Ammon's horn (tissue), 1 donor: ENCODE results near the gene ITGB5.
"Not testable (repeated sequence)": the region's sequence is repeated elsewhere in the genome, so short reads cannot be mapped to it uniquely, and the experiment has no call there.

ENCODE experiments used
- DNase-seq: peaks from one replicate; pipeline ENCODE4 v3.0.0-alpha.2; 2016; ENCODE audit warnings: low spot score

ITGB5 gene

DNA sequence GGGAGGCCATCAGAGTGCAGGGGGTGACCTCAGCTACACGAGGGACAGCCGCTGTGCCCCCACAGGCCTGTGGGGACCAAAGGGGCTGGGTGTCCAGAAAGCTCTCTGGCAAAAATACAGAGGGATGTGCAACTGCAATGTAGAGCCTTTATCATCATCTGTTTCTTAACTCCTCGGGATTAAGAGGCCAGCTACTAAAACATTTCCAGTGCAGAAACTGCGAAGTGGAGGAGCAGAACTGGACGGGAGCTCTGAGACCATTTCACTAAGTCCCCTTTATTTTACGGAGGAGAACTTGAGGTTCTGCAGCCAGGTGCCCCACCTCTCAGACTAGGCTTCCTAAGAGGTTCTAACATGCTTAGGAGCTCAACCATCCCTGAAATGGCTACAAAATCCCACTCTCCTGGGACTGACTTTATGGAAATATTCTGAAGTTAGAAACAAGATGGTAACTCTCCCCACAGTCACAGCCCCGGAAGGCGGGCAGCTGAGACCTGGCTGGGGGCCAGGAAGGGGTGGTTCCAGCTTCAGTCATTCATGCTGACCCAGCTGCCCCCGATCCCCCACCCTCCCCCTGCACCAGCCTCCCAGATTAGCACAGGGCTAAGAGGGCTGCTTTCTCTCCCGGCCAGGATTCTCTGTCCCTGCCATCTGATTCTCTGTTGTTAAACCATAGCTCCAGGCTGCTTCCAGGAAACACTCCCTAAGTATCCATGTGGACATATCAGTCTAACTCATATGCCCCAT lies 116.7 kb downstream of the ITGB5 start:
- DNase-seq: no peak

DNA sequence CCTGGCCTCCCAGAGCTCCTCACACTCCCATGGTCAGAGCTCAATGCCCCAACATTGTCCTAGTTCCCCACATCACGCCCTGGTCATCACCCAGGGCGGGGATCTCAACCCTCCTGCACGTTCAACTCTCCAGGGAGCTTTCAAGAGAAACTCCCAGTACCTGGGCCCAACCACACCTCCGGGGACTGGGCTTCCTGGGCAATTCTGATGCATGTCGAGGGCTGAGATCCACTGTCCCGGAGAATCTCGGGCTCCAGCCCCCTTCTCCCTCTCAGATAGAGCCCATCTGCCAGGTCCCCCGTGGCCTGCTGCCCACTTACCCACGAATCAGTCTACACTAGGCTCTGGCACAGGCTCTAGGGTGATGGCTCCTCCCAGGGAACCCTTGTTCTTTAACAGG lies 117.7 kb downstream of the ITGB5 start:
- DNase-seq: no peak

DNA sequence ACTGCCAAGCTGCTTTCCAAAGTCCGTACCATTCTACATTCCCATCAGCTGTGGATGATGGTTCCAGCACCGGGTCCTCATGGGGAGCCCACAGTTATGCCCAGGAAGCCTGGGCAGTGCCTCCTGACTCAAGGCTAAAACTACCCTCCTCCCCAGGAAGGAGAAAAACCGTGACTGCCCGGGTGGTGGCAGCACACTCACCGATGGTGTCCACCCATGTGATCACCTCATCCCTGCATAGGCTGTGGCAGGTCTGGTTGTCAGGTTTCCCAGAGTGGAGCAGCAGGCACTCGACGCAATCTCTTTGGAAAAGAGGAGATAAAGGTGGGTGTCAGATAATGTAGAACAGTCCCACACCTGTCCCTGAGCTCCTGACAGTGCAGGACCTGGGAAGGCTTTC lies 118.4 kb downstream of the ITGB5 start:
- no peak for DNase-seq

DNA sequence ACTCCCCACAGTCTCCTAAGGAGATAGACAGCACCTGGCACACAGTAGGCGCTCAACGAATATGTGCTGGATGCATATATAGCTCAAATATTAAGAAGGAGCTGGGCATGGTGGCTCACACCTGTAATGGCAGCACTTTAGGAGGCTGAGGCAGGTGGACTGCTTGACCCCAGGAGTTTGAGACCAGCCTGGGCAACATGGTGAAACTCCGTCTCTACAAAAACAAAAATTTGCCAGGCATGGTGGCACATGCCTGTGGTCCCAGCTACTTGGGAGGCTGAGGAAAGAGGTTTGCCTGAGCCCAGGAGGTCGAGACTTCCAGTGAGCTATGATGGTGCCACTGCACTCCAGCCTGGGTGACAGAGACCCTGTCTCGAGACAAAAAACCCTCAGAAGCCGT lies 119.5 kb downstream of the ITGB5 start:
- DNase-seq: no peak

DNA sequence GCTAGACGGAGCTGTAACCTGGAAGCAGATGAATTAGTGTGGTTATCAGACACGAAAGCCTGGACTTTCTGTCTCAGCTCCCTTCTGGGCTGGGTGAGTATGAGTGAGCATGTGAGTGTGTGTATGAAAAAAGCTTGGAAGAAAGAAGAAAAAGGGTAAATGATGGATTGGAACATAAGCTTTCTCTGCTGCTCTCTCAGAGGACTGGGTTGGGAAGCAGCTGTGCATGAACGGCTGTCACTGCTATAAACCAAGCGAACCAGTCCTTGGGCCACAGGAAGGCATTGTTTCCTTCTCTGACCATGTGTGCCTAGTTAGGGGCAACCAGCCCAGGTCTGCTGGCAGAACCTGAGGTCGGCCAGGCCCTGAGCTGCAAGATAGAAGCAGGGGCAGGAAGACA lies 119.9 kb downstream of the ITGB5 start:
- DNase-seq: no peak

DNA sequence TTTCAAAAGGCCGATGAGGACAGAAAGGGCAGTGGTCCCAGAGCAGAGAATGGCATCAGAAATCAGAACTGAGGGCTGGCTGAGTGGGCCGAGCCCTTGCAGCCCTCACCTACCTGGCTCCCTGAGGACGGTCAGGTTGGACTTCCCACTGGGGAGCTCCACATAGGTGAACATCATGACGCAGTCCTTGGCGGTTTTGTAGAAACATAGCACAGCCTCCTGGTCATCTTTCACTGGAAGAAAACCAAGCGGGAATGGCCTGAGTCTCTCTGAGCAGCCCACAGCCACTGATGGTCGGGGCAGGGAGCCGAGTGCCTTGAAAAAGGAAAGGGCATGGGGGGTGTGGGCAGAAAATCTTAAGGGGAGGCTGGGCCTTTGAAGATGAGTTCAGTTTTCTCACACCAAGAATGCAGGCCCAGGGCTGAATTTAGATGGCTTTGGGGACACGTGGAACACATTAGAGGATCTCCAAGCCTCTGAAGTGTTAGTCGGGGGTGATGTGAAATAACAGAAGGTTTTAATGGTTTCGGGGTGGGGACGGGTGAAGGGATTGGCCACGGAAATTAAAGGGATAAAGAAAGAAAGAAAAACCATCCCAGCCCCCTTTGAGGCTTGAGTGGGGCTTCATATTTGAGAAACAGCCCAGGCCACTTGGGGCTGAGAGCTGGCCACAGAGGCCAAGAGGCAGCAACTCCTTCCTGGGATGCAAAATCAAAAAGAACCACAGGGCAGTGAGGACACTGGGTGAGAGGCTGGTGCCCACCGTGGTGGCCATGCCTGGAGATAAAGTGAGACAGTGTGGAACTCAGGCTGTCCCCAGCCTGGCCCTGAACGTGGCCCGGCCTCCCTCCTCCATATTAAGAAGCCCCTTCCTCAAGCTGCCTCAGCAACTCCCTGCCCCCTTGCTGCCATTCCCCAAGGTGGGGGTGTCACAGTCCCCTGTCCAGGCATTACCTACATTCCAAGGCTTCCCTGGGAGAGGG lies 120.8 kb downstream of the ITGB5 start:
- DNase-seq: no peak

DNA sequence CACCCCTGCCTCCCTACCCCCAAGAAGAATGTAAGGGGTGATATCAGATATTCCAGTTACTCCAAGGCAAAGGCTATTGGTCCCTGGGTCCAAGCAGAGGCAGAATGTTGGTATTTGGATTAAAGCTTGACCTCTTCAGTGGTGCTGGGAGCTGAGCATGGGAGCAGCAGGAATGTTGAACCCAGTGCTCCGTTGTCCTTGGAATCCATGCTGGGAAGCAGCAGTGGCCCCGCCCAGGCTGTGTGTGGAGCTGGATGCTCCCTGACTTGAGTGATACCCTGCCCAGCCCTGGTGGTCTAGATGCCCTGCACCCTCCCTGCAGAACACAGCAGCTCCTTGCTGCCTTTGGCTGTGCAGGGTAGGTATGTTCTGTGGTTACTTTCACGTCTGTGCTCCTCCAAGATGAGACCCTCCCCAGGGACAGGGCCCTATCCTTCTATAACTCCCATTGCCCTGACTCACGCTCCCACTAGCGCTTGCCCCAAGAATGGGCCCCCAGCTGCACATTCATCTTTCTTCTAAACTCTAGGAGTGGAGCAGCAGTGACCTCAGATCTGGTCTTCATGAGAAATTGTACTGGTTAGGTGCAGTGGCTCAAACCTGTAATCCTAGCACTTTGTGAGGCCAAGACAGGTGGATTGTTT lies 121.8 kb downstream of the ITGB5 start:
- no peak for DNase-seq

DNA sequence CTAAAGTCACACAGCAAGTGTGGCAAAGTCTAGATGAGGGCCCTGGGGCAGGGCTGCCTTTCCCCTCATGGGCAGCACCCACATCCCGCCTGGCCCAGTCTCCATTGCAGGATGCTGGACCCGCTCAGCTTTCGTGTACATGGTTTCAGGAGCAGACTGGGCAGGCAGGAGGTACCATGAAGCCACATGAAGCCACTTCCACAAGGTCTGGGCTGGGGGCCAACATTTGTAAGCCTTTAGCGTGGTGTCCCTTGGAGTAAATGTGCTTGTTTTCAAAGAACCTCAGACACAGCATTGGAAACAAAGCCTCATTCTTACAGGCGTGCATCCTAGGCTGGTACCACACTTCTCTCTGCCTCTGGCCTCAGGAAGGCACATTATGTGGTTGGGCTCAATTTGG lies 122.4 kb downstream of the ITGB5 start:
- DNase-seq: peak; percentile 65

DNA sequence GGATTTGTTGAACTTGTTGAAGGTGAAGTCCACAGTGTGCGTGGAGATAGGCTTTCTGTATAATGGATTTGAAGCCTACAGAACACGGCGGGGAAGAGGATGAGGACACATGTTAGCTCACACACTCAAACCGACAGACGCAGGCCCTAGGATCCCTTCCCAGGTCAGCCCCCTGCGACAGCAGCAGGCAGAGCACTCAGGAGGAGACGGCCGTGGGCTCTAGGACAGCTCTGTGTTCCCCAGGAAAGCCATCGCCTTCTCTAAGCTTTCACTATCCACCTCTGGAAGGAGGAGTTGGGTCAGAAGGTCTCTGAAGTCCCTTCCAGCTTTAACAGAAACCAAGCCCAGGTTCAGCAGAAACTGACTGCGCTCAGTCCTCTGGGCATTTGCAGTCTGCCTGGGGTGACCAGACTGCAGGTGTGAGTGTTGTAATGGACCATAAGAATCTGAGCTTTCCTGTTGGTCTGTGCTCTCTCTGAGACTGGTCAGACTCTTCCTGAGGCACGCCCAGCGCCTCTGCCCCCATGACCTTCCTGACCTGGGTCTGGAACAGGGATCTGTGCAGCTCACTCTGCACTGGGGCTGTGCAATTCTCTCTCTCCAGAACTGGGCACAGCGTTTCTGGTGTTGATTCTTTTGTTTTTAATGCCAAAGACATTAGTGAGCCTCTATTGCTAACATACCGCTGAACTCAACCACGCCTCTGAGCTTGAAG lies 123.4 kb downstream of the ITGB5 start:
- DNase-seq: no peak

DNA sequence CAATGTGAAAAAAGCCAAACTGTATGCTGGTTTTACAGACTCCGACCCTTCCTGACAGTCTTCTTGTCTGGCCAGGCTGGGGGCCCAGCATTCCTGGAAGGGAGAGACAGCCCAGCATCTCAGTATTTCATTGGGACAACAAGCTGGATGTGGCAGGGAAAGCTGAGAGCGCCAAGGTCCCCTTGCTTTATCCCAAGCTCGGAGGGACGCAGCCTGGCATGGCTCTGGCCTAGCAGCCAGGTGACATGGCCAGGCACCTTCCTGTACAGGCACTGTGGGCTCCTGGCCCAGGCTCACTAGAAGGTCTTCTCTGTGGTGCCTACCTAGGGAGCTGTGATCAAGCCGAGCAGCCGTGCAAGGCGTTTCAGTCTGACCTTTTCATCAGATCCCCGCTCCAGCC lies 124.0 kb downstream of the ITGB5 start:
- no peak for DNase-seq

DNA sequence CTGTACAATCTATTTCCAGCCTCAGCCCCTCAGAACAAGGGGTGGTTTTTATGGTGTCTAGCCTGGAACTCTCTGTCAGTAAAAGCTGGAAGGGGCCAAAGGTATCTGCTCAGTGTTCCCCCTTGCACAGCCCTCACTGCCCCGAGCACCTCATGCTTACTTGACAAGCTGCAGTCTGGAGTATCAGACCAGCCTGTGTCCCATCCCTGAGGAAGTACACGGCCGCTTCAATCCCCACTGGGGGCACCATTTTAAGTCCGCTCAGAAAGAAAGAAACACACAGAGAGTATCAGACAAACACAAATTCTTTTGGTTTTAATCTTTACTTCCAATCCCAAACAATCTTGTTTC lies 124.5 kb downstream of the ITGB5 start:
- no peak for DNase-seq

DNA sequence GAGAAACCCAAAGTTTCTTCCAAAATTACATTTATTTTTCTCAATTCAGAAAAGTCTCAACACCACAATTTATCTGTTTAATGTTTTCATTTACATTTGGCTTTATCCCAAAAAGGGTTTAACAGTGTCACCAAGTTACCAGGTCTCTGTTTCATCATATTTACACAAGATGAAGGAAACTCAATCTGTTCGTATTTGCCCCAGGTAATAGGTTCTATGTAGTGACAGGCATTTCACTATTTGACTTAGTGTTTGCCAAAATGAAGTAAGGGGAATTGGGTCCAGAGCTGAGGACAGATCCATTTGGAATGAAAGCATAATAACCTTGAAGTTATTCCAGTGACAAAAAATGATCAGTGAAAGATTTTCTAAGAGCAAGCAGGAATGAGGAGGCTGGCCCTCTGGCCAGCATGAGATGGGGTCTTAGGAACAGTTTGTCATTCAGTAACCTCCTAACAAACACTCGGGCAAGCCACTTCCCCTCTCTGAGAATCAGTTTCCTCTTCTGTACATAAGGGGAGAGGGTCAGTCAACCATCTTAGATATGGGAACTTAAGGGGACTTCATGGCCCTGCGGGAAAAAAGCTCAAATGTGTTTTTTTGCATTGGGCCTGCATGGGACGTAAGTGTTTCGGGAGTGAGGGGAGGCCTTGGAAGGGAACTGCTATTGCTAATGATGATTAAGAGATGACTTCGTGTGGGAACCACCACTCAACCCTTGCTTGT lies 125.1 kb downstream of the ITGB5 start:
- no peak for DNase-seq

DNA sequence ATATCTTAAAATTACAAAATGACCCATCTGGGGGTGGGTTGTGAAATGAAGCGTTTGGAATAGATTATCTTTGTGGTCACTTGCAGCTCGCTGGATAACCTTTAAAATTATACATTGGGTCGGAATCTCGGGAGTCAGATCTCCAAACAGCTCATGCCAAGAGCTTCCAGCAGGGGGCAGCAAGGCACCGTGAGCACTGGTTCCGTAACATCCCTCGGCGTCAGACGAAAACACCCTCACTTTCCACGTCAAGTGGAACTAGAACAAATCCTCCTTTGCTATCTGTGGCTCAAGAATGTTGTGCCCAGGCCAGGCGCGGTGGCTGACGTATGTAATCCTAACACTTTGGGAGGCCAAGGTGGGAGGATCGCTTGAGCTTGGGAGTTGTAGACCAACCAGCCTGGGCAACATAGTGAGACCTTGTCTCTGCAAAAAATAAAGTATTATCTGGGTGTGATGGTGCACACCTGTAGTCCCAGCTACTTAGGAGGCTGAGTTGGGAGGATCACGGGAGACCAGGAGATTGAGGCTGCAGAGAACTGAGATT lies 125.8 kb downstream of the ITGB5 start:
- peak; percentile 91 for DNase-seq

DNA sequence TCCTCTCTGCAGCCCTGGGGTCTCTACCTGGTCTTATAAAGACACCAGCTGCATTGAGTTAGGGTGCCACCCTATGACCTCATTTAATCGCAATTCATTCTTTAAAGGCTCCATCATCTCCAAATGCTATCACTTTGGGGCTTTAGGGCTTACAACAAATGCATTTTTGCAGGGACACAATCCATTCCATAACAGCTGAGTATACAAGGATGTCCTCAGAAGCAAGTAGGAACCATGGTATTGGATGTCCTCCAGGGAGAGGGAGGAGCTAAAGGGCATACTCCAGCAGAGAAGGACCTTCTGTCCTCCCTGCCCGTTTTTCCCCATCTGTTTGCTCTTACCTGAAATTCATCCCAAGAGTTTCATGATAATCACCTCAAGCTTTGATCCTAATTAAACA lies 126.6 kb downstream of the ITGB5 start:
- no peak for DNase-seq

DNA sequence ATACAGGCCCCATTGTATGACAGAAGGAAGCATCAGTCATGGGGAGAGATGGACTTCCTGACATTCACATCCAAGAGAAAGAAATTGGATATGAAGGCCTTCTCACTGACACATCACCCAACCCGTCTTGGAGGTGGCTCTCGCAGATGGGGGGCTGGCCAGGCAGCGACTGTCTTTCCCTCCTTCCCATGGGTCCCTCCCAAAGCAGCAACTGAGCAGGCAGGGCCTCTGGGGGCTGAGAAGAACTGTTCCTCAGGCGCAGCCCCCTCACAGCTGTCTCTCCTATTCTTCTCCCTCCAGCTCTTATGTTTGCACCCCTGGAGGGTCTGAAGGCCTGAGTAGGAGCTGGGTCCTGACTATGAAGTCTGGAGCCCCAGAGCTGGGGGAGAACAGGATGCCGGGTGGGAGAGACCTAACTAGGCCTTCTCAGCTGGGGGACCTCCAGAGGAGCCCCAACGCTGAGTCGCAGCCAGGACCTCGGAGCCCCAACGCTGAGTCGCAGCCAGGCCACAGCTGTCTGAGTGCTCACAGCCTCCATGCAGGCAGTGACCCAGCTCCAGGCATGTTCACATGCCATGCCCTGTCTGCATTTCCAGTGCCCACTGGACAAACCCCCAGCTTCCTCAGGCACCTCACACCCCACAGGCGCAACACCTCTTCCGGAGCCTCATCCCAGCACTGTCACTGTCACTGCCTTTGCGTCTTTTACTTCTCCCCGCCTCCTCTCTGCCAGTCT lies 127.3 kb downstream of the ITGB5 start:
- DNase-seq: no peak

DNA sequence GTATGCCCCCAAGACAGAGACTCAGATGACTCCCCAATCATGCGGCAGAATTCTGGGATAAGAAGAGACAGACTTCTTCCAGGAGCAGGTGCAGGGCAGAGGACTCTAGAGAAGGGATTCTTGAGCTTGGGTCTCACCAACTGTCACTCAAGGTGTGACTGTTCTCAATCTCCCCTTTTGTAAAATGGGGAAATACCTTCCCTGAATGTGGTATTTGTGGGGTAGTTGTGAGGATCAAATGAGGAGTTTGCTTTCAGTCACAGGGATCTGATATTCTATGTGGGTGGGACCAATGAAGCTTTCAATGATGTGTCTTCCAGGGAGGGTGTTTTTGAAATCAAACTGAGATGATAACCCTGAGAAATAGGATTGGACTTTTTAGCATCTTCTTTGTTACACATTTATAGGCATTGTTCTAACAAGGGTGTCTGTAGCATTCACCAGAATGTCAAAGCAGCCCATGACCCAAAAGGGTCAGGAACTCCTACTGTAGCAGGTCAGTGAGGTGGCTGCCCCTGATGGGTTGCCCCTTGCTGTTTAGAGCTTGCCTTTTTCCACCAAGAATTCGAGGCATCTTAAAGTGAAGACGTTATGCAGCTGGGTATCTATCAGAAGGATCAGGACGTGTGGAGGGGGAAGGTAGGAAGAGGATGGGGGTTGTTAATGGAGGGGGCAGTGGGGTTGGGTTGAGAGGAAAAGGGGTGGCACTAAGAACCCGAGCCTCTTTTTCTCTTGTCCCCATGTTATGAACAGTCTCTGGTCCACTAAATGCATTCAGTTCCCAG lies 128.1 kb downstream of the ITGB5 start:
- DNase-seq: no peak

DNA sequence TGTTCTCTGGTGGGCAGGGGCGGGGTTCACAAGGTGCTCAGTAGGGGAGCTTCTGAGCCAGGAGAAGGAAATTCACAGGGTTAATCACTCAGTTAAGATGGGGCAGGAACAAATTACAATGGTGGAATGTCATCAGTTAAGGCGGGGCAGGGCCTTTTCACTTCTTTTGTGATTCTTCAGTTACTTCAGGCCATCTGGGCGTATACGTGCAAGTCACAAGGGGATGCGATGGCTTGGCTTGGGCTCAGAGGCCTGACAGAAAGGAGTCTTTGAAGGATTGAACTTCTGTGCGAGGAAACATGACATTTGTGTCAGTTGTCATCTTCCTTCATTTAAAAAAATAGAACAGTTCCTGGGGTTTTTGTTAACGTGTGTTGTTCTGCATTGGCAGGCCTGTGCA lies 129.2 kb downstream of the ITGB5 start:
- DNase-seq: not testable (repeated sequence)

DNA sequence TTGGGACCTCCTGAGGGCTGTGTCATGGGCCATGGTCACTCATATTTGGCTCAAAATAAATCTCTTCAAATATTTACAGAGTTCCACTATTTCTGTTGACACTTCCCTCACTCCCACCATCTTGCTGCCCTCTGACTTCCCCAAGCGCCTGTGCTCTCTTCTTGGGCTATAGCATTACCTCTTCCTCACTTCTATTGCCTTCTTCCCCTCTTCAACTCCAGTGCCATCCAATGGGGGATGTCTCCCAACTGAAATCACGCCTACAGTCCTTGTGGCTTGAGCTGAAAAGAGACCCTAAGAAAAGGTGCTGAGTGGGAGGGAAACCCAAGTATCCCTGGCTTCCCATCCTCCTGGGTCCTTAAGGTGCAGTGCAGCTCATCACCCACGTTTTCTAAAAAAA lies 135.1 kb downstream of the ITGB5 start:
- no peak for DNase-seq

DNA sequence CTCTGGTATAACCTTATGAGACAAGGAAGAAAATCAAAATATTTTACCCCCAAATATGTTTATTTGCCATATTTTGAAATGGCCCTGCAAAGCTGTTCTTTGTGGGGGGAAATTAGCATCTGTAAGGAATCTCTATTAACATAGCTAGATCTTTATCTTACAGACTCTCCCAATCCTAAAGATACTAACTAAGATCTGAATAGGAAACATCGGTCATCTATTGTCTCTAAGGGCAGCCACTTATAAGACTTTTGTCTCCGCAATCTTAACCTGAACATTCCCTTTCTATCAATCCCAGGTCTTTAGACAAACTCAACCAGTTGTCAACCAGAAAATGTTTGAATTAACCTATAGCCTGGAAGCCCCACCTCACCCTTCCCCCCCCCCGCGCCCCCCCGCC lies 135.7 kb downstream of the ITGB5 start:
- no peak for DNase-seq

DNA sequence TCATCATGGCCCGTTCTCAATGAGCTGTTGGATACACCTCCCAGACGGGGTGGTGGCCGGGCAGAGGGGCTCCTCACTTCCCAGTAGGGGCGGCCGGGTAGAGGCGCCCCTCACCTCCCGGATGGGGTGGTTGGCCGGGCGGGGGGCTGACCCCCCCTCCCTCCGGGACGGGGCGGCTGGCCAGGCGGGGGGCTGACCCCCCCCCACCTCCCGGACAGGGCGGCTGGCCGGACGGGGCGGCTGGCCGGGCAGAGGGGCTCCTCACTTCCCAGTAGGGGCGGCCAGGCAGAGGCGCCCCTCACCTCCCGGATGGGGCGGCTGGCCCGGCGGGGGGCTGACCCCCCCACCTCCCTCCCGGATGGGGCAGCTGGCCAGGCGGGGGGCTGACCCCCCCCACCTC lies 137.3 kb downstream of the ITGB5 start:
- DNase-seq: not testable (repeated sequence)
